ENCODE measurements around the gene CSPG4. TPM values are rescaled to one million over a fixed set of nuclear protein-coding genes. Genes with fewer than 3 reads are reported as not detected.
"Not testable (repeated sequence)": the region's sequence is repeated elsewhere in the genome, so short reads cannot be mapped to it uniquely, and the experiment has no call there.

CSPG4 gene
- total RNA-seq, 2 experiments from 2014 or later = not detected

DNA sequence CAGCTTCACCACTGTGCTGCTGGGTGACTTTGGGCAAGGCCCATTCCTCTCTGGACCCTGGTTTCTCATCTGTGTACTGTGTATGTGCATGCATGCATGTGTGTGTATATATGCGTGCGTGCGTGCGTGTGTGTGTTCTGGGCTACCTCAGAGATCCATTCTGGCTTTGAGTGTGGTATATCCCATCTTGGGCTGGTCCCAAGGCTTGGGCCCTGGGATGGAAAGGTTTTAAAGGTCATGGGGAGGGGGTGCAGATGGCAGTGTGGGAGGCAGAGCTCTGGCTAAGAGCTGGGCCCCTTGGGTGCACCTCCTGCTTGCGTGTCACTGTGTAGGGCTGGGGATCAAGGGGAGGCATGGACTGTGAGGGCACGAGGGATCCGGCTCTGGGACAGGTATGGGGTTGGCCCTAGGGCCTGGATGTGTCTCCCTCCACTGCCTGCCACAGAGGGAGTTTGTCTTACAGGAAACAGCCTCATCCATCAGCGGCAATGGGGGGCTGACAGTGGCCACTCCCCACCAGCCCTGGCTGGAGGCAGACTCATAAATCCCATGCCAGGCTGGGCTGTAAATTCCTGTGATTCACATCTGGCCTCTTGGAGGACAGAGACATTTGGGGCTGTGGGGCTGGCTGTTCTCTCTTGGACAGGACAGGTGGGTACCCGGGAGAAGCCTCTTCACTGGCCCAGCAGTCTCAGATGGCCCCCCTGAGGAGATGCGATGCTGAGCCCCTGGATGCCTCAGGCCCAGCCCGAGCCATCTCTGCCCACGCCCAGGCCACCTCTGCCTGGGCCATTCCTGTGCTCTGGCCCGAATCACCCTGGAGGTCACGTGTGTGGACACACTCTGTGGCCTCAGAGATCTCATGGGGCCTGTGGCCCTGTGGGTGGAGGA, 21.4 kb upstream of the CSPG4 start:
- no peak overlapping the region for H3K4me3 Mint-ChIP-seq
- H3K4me1 Mint-ChIP-seq = peaks cover 16% of the 10 kb centered on the region
- peaks cover 3% of the 10 kb centered on the region for H3K27me3 Mint-ChIP-seq
- POLR2A ChIA-PET = no interaction called here
- H3K9me3 Mint-ChIP-seq = no peaks in the 10 kb centered on the region
- no peak overlapping the region for H3K27ac Mint-ChIP-seq
- no peak for DNase-seq
- no peak for ATAC-seq (ENCODE audit: low read depth)
- H3K36me3 Mint-ChIP-seq = no peaks in the 10 kb centered on the region

- POLR2A ChIA-PET = no interaction called here
- ATAC-seq (ENCODE audit: low read depth) (peak; percentile 43), DNase-seq (peak; percentile 66)
- Mint-ChIP-seq H3K27ac (no peak overlapping the region), H3K4me1 (peaks cover 16% of the 10 kb centered on the region), H3K36me3 (no peaks in the 10 kb centered on the region), H3K9me3 (no peaks in the 10 kb centered on the region), H3K4me3 (no peak overlapping the region), H3K27me3 (peaks cover 3% of the 10 kb centered on the region)
Measured at GRCh38 chr15:75732809-75733451, 20.3 kb upstream of the CSPG4 start.

GRCh38 chr15:75732177-75732808, 19.6 kb upstream of the CSPG4 start:
- H3K9me3 Mint-ChIP-seq = no peaks in the 10 kb centered on the region
- POLR2A ChIA-PET = no interaction called here
- peak; percentile 8 for ATAC-seq (ENCODE audit: low read depth)
- no peak for DNase-seq
- H3K27ac Mint-ChIP-seq = no peak overlapping the region
- no peaks in the 10 kb centered on the region for H3K36me3 Mint-ChIP-seq
- peaks cover 12% of the 10 kb centered on the region for H3K4me1 Mint-ChIP-seq
- peaks cover 3% of the 10 kb centered on the region for H3K27me3 Mint-ChIP-seq
- no peak overlapping the region for H3K4me3 Mint-ChIP-seq

DNA sequence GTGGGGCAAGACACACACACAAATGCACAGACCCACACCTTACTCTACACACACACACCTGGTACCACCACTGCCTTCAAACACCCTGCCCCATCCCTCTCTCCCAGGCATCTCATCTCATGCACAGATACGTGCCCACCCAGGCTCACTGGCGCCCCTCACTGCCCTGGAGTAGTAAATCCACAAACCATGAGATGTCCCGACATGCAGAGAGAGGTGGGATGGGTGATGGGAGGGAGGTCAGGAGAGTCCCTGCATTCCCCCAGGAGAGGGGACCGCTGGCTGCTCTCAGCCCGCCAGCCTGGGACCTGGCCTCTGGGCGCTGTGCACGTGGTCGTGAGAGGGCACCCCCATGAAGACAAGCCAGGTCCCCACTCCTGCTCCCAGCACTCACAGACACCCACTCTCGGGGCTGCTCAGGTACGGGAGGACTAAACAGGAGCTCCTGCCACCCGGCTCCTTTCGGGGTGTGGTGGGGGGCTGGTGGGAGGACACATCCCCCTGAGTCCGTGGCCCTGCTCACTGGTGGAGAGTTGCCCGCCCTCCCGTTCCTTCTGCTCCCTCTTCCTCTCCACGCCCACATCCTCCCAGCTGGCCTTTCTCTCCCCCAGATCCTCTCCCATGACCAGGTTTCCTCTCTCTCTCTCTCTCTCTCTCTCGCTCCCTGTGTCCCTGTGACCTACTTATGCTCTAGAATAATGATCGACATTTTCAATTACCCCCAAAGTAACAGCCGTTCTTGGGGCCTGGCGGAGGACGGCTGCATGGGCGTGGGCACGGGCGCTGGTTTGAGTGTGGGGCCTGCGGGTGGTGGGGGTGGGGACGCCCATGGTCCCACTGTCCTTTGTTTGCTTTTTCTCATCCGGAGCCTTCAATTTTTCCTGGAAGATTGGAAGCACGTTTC, 18.9 kb upstream of the CSPG4 start:
- POLR2A ChIA-PET = no interaction called here
- H3K27ac Mint-ChIP-seq = no peak overlapping the region

DNA sequence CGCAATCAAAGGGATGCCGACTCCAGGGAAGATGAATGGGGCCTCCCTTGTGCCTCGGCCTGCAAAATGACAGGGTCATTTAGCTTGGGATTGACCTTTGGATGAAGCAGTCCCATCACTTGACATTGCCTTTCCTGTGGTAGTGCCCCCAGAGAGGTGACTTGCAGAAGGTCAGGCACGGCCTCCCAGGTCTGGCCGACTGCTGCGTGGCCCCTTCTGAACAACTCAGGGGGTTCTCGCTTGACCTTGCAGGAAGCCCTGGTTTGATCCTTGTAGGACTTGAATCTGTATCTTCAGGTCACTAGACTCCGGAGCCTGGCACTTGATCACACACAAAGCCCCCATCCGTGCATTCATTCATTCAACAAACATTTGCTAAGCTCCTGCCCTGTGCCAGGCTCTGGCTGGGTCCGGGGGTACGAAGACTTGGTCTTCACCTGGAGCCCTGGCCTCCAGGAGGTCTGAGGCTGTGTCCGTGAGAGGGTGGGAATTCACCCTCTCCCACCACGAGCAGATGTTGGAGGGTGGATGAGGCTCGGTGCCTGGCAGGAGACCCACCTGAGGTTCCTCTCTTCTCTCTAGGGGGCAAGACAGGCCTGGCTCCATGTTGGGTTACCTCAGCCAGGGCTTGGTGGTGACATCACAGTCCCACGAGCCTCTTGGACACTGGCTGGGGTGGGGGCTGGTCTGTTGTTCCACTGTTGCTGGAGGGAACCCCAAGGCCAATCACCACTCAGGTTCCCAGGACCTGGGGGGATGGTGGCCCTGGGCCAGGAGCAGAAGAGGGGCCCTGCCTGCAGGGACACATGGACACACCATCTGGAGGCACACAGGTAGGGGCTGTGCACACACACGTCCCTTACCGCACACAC, 18.0 kb upstream of the CSPG4 start:
- POLR2A ChIA-PET = interaction anchor here (0.6 kb wide), 1 partner anchor 258 kb away, joined by 3 read pairs; no protein-coding TSS in a partner anchor
- DNase-seq; H3K9me3 Mint-ChIP-seq; H3K27ac Mint-ChIP-seq; H3K27me3 Mint-ChIP-seq; H3K4me3 Mint-ChIP-seq; ATAC-seq (ENCODE audit: low read depth); H3K36me3 Mint-ChIP-seq: not testable (repeated sequence)
- H3K4me1 Mint-ChIP-seq = peaks cover 10% of the 10 kb centered on the region

More for the DNA sequence above, 18.9 kb upstream of the CSPG4 start:
- Mint-ChIP-seq H3K4me1 (peaks cover 10% of the 10 kb centered on the region), H3K36me3 (no peaks in the 10 kb centered on the region), H3K9me3 (no peaks in the 10 kb centered on the region), H3K27me3 (peaks cover 3% of the 10 kb centered on the region), H3K4me3 (no peak overlapping the region)
- ATAC-seq (ENCODE audit: low read depth) (no peak), DNase-seq (no peak)

- DNase-seq (no peak), ATAC-seq (ENCODE audit: low read depth) (no peak)
- no peak overlapping the region for H3K27ac Mint-ChIP-seq
- H3K4me3 Mint-ChIP-seq = no peak overlapping the region
- peaks cover 10% of the 10 kb centered on the region for H3K4me1 Mint-ChIP-seq
- H3K36me3 Mint-ChIP-seq = no peaks in the 10 kb centered on the region
- no peaks in the 10 kb centered on the region for H3K9me3 Mint-ChIP-seq
- H3K27me3 Mint-ChIP-seq = peaks cover 3% of the 10 kb centered on the region
- POLR2A ChIA-PET = no interaction called here
Measured at GRCh38 chr15:75729326-75730069, 16.9 kb upstream of the CSPG4 start.

- peak; percentile 72 for DNase-seq
- peak; percentile 72 for ATAC-seq (ENCODE audit: low read depth)
- H3K27ac Mint-ChIP-seq = no peak overlapping the region
- POLR2A ChIA-PET = interaction anchor here (1.0 to 1.3 kb wide), 2 partner anchors 10 to 74 kb away, joined by 3 read pairs; no protein-coding TSS in a partner anchor
- H3K36me3 Mint-ChIP-seq = no peaks in the 10 kb centered on the region
- H3K4me3 Mint-ChIP-seq = no peak overlapping the region
- no peaks in the 10 kb centered on the region for H3K9me3 Mint-ChIP-seq
- H3K27me3 Mint-ChIP-seq = peaks cover 3% of the 10 kb centered on the region
- H3K4me1 Mint-ChIP-seq = peaks cover 10% of the 10 kb centered on the region
Measured at GRCh38 chr15:75727851-75728715, 15.4 kb upstream of the CSPG4 start.

GRCh38 chr15:75727031-75727531, 14.4 kb upstream of the CSPG4 start:
- Mint-ChIP-seq H3K27ac (no peak overlapping the region), H3K27me3 (peaks cover 3% of the 10 kb centered on the region), H3K9me3 (no peaks in the 10 kb centered on the region), H3K36me3 (no peaks in the 10 kb centered on the region), H3K4me1 (peaks cover 6% of the 10 kb centered on the region), H3K4me3 (no peak overlapping the region)
- ATAC-seq (ENCODE audit: low read depth) (no peak), DNase-seq (no peak)
- POLR2A ChIA-PET = no interaction called here

DNA sequence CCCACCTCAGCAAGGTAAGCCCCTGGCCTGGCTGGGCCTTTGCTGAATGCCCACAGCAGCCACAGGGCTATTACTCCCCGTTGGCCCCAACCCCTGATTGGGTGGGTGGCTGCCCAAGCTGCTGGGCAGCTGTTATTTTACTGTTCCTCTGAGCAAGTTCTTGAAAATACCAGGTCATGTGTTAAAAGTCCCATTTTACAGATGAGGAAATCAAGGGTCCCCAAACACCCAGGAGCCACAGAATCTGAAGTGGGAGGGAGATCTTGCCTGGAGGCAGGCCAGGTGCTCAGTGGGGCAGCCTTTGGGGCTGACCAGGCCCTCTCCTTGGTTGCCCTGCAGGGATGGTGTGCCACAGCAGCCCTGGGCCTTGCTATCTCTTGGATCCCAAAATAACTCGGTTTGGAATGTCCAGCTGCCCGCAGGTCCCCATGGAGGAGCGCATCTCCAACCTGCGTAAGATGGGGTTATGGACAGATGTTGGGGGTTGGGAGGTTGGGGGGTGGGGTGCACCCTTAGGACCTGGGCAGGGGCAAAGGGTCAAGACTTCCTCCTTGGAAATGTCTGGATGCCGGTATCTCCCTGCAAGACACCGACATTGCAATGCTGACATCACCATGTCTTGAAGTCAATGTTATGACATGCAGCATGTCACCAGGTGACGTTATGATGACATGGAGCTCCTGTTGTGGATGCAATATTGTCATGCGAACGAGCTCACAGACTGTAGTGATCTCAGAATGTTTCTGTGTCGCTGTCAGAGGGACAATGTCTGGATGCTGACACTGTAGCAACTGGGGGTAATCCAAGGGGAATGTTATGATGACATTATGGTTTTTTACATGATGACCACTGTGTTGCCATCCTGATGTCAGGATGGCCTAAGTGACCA, 13.3 kb upstream of the CSPG4 start:
- Mint-ChIP-seq H3K4me1 (peaks cover 4% of the 10 kb centered on the region), H3K27ac (no peak overlapping the region), H3K36me3 (no peaks in the 10 kb centered on the region), H3K4me3 (no peak overlapping the region), H3K9me3 (no peaks in the 10 kb centered on the region), H3K27me3 (peaks cover 7% of the 10 kb centered on the region)
- DNase-seq = no peak
- POLR2A ChIA-PET = no interaction called here
- ATAC-seq (ENCODE audit: low read depth) = no peak

DNA sequence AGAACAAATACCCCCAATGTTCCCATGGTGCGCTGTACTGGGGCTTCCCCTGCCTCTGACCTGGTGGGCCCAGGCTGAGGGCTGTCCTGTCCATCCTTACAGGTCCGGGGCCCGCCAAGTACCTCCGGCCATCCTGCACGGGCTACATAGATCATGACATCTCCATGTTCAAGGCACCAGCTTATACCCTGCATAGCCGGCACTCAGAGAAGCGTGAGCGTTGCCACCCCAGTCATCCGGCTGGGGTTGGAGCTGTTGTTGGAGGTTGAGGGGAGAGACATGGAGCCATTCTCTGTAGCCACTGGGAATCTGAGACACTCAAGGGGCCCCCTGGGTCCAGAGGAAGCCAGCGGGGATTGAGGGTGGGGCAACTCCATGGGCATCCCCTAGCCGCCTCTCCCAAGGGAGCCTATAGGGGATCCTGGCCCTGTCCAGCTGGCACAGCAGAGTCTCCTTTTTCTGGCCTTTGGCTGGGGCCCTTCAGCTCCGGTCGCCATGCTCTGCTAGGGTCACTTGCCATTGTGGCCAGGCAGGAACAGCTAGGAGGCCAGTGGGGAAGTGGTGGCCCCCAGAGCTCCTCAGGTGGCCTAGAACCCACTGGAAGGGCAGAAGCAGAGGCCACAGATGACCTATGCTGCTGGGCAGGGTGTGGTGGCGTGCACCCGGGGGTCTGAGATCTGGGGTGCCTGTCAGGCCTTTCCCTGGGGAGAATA, 12.5 kb upstream of the CSPG4 start:
- peaks cover 8% of the 10 kb centered on the region for H3K27me3 Mint-ChIP-seq
- no peaks in the 10 kb centered on the region for H3K9me3 Mint-ChIP-seq
- H3K4me3 Mint-ChIP-seq = no peak overlapping the region
- H3K27ac Mint-ChIP-seq = no peak overlapping the region
- no peaks in the 10 kb centered on the region for H3K36me3 Mint-ChIP-seq
- POLR2A ChIA-PET = no interaction called here
- peaks cover 6% of the 10 kb centered on the region for H3K4me1 Mint-ChIP-seq
- no peak for ATAC-seq (ENCODE audit: low read depth)
- no peak for DNase-seq

Data from activated naive CD8-positive, alpha-beta T cell treated with anti-CD3 and anti-CD28 coated beads, Interleukin-2, amount 10 ng/mL, durations not matched to agents 7 days and 5 days (primary cell).